Mesendoderm (in vitro differentiated cells): ENCODE results near the gene CD3E.
A peak's percentile ranks its signal among the peaks of the same experiment; 100 is the strongest.

Experiments used
- DNase-seq: peaks from one replicate; pipeline ENCODE4 v3.0.0; 2013
- H2AK5ac ChIP-seq: 2 replicates; pipeline ENCODE4 v1.6.1; 2013; ENCODE audit warnings: low read length, inconsistent platforms
- H2BK120ac ChIP-seq: 2 replicates; pipeline ENCODE4 v1.6.1; 2013; ENCODE audit warnings: low read depth, mild to moderate bottlenecking, low read length, moderate library complexity, mixed read lengths
- H2BK15ac ChIP-seq: replicated peaks from 2 replicates; pipeline ENCODE4 v1.6.1; 2013; ENCODE audit warnings: low read depth, mild to moderate bottlenecking, moderate library complexity
- H2BK5ac ChIP-seq: 2 replicates; pipeline ENCODE4 v1.6.1; 2013; ENCODE audit warnings: low read length, inconsistent platforms
- H3K18ac ChIP-seq: 2 replicates; pipeline ENCODE4 v1.6.1; 2013; ENCODE audit warnings: mild to moderate bottlenecking, low read length, mixed read lengths
- H3K23ac ChIP-seq: one replicate; pipeline ENCODE4 v1.6.1; 2013; ENCODE audit warnings: low read length
- H3K27ac ChIP-seq: 2 replicates; pipeline ENCODE4 v1.5.1; 2013; ENCODE audit warnings: low read depth, mild to moderate bottlenecking, inconsistent platforms, low read length, moderate library complexity
- H3K27me3 ChIP-seq: 2 replicates; pipeline ENCODE4 v1.6.1; 2013; ENCODE audit warnings: low read length, control low read depth, mild to moderate bottlenecking, inconsistent platforms; ENCODE audit not compliant: insufficient read depth, poor library complexity
- H3K36me3 ChIP-seq: 2 replicates; pipeline ENCODE4 v1.6.1; 2013; ENCODE audit warnings: low read length, inconsistent platforms; ENCODE audit not compliant: control insufficient read depth, insufficient read depth
- H3K4ac ChIP-seq: one replicate; pipeline ENCODE4 v1.6.1; 2013; ENCODE audit warnings: low read depth, mild to moderate bottlenecking, low read length, moderate library complexity
- H3K4me1 ChIP-seq: 2 replicates; pipeline ENCODE4 v1.6.1; 2013; ENCODE audit warnings: low read depth, low read length, inconsistent platforms; ENCODE audit not compliant: control insufficient read depth
- H3K4me2 ChIP-seq: 2 replicates; pipeline ENCODE4 v1.6.1; 2013; ENCODE audit warnings: low read length
- H3K4me3 ChIP-seq: 2 replicates; pipeline ENCODE4 v1.5.1; 2013; ENCODE audit warnings: mild to moderate bottlenecking, low read length
- H3K56ac ChIP-seq: one replicate; pipeline ENCODE4 v1.6.1; 2013; ENCODE audit warnings: low read length
- H3K79me1 ChIP-seq: 2 replicates; pipeline ENCODE4 v1.6.1; 2013; ENCODE audit warnings: low read length, inconsistent platforms
- H3K79me2 ChIP-seq: 2 replicates; pipeline ENCODE4 v1.6.1; 2013; ENCODE audit warnings: mild to moderate bottlenecking, low read length; ENCODE audit not compliant: control insufficient read depth, insufficient read depth
- H3K9ac ChIP-seq: 2 replicates; pipeline ENCODE4 v1.6.1; 2013; ENCODE audit warnings: low read length, inconsistent platforms
- H4K5ac ChIP-seq: one replicate; pipeline ENCODE4 v1.6.1; 2013; ENCODE audit warnings: low read length
- H4K8ac ChIP-seq: one replicate; pipeline ENCODE4 v1.6.1; 2013; ENCODE audit warnings: low read depth, mild to moderate bottlenecking, control low read depth, low read length, moderate library complexity
- whole genome bisulfite sequencing: extraction: QIAGEN DNeasy Blood & Tissue Kit; methylation state at CpG from one replicate; pipeline ENCODE4 v1.1.7; 2013; ENCODE audit warnings: low lambda C conversion rate, missing lambda C conversion rate; ENCODE audit not compliant: insufficient coverage; ENCODE audit errors: extremely low coverage; 5-methylcytosine and 5-hydroxymethylcytosine counted together

The CD3E gene

DNA sequence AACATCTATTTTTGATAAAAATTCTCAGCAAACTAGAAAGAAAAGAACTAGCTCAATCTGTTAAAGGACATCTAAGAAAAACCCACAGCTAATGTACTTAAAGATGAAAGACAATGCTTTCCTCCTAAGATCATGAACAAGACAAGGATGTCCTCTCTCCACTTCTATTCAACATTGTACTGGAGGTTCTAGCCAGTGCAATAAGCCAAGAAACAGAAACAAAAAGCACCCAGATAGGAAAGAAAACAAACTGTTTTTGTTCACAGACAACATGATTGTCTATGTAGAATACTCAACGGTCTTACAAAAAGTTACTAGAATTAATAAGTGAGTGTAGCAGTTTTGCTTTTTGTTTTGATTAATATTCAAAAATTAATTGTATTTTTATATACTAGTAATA, 30.2 kb downstream of the CD3E start:
- DNase-seq = no peak
- Histone ChIP-seq H3K9ac (no peak overlapping the region), H3K36me3 (no peaks in the 10 kb centered on the region), H3K4ac (no peak overlapping the region), H2AK5ac (no peak overlapping the region), H3K79me2 (no peaks in the 10 kb centered on the region), H2BK5ac (no peak overlapping the region), H3K4me1 (no peaks in the 10 kb centered on the region), H4K8ac (no peak overlapping the region), H3K27ac (no peak overlapping the region), H3K4me2 (no peak overlapping the region), H2BK15ac (no peak overlapping the region), H3K27me3 (no peaks in the 10 kb centered on the region), H3K79me1 (no peaks in the 10 kb centered on the region), H4K5ac (no peak overlapping the region), H3K4me3 (no peak overlapping the region), H3K23ac (no peak overlapping the region), H2BK120ac (no peak overlapping the region), H3K18ac (no peak overlapping the region), H3K56ac (no peak overlapping the region)
- no CpG with 5 or more reads among the region's 1 CpG for WGBS

DNA sequence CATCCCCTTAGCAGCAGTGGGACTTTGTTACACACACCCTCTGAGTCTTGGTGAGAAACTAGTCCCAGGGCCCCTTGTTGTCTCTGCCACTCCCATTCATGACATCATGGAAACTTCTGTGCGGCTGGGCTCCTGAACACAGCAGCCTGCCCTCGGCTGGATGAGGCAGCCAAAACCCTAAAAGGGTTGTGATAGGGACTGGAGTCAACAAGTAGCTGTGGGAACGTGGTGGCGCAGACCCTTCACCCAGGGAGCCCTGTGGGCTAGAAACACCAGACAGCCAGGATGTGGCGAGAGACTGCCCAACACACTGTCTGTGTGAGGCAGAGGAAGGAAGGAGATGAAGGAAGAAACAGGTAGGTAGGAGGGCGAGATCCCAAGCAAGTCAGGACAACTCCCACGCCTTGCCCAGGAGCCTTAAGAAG, 34.1 kb downstream of the CD3E start:
- Histone ChIP-seq H2BK5ac (no peak overlapping the region), H3K4me3 (no peak overlapping the region), H4K8ac (no peak overlapping the region), H2BK120ac (no peak overlapping the region), H3K36me3 (no peaks in the 10 kb centered on the region), H3K79me1 (no peaks in the 10 kb centered on the region), H3K4me1 (no peaks in the 10 kb centered on the region), H2AK5ac (no peak overlapping the region), H3K4ac (no peak overlapping the region), H3K23ac (no peak overlapping the region), H3K27me3 (no peaks in the 10 kb centered on the region), H3K4me2 (no peak overlapping the region), H3K18ac (no peak overlapping the region), H4K5ac (no peak overlapping the region), H3K56ac (no peak overlapping the region), H3K27ac (no peak overlapping the region), H3K79me2 (no peaks in the 10 kb centered on the region), H3K9ac (no peak overlapping the region), H2BK15ac (no peak overlapping the region)
- peak; percentile 22 for DNase-seq
- WGBS = no CpG with 5 or more reads among the region's 7 CpGs

DNA sequence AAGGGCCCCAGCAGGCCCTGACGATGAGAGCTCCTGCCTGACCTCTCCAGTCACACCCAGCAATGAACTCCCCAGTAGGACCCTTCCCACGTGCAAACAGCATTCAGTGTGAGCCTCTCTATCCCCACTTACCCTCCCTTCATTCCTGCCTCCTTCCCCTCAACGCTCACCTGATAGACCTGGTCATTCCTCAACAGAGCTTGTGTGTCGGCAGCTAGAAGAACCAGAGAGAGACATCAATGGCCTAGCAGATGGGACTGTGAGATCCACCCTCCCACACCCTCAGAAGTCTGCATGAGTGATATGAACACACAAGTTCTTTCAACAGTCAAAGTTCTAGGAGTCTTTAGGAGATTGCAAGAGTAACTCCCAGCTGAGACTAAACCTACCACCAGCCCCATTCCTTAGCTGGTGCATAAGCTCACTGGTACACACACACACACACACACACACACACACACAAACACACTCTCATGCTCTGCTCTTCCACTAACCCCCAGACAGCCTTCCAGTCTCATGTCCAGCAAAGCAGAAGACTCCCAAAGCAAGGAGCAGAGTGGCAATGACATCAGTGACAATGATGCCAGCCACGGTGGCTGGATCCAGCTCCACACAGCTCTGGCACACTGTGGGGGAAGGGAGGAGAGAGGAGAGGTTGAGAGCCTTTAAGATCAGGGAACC, 34.9 kb downstream of the CD3E start:
- H3K9ac ChIP-seq = no peak overlapping the region
- no peak overlapping the region for H3K27ac ChIP-seq
- H3K56ac ChIP-seq = no peak overlapping the region
- WGBS = no CpG with 5 or more reads among the region's 5 CpGs
- no peaks in the 10 kb centered on the region for H3K27me3 ChIP-seq
- no peak overlapping the region for H3K4me3 ChIP-seq
- no peak overlapping the region for H4K8ac ChIP-seq
- no peaks in the 10 kb centered on the region for H3K36me3 ChIP-seq
- no peak overlapping the region for H3K4ac ChIP-seq
- H3K4me1 ChIP-seq = no peaks in the 10 kb centered on the region
- no peaks in the 10 kb centered on the region for H3K79me1 ChIP-seq
- H4K5ac ChIP-seq = no peak overlapping the region
- no peak overlapping the region for H2BK120ac ChIP-seq
- H2BK5ac ChIP-seq = no peak overlapping the region
- no peak overlapping the region for H3K23ac ChIP-seq
- no peak overlapping the region for H2BK15ac ChIP-seq
- H3K18ac ChIP-seq = no peak overlapping the region
- H2AK5ac ChIP-seq = no peak overlapping the region
- H3K79me2 ChIP-seq = no peaks in the 10 kb centered on the region
- no peak for DNase-seq
- H3K4me2 ChIP-seq = no peak overlapping the region

DNA sequence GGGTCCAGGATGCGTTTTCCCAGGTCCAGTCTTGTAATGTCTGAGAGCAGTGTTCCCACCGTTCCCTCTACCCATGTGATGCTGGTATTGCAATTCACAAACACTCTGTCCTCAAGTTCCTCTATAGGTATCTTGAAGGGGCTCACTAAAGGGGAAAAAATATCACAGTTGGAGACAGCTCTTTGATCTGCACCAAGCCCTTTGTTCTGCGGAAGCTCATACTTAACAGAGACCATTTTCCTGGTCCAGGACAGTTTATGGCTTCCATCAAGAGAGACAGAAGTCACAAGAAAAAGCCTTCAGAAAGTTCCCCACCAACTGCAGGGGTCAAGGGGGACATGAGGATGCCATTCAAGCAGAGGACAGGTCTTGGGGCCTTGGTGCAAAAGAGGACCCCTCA, 35.9 kb downstream of the CD3E start:
- DNase-seq = no peak
- Histone ChIP-seq H3K79me1 (no peaks in the 10 kb centered on the region), H3K56ac (no peak overlapping the region), H3K36me3 (no peaks in the 10 kb centered on the region), H3K27ac (no peak overlapping the region), H3K79me2 (no peaks in the 10 kb centered on the region), H3K4me3 (no peak overlapping the region), H2BK5ac (no peak overlapping the region), H2BK120ac (no peak overlapping the region), H3K4ac (no peak overlapping the region), H3K27me3 (no peaks in the 10 kb centered on the region), H2BK15ac (no peak overlapping the region), H3K4me1 (no peaks in the 10 kb centered on the region), H2AK5ac (no peak overlapping the region), H4K8ac (no peak overlapping the region), H3K23ac (no peak overlapping the region), H3K4me2 (no peak overlapping the region), H3K18ac (no peak overlapping the region), H4K5ac (no peak overlapping the region), H3K9ac (no peak overlapping the region)
- no CpG with 5 or more reads among the region's 3 CpGs for WGBS

DNA sequence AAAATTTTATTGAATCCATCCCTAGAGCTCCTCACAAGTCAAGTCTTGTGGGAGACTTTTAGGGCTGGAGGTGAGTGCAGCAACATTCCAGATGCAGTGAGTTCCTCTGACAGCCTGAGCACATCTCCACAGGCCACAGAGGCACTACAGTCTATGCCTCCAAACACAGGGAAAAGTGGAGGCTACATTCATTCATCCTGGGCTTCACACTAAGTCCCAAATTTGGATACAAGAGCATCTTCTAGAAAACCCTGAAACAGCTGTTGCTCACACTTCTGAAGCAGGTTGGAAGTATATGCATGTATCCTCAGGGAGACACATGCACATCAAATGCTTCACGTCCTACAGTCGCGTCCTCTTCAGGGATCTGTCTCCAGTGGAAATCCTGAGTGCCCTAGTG, 36.7 kb downstream of the CD3E start:
- no peak overlapping the region for H2AK5ac ChIP-seq
- H3K4me3 ChIP-seq = no peak overlapping the region
- DNase-seq = no peak
- H3K4me1 ChIP-seq = no peaks in the 10 kb centered on the region
- H3K18ac ChIP-seq = no peak overlapping the region
- H3K27me3 ChIP-seq = no peaks in the 10 kb centered on the region
- no peak overlapping the region for H2BK120ac ChIP-seq
- no peak overlapping the region for H3K4ac ChIP-seq
- no peaks in the 10 kb centered on the region for H3K36me3 ChIP-seq
- H3K27ac ChIP-seq = no peak overlapping the region
- no peak overlapping the region for H2BK15ac ChIP-seq
- H4K5ac ChIP-seq = no peak overlapping the region
- no peak overlapping the region for H2BK5ac ChIP-seq
- H3K79me2 ChIP-seq = no peaks in the 10 kb centered on the region
- no CpG with 5 or more reads among the region's 3 CpGs for WGBS
- H3K79me1 ChIP-seq = no peaks in the 10 kb centered on the region
- H4K8ac ChIP-seq = no peak overlapping the region
- H3K9ac ChIP-seq = no peak overlapping the region
- H3K4me2 ChIP-seq = no peak overlapping the region
- no peak overlapping the region for H3K23ac ChIP-seq
- H3K56ac ChIP-seq = no peak overlapping the region
